Thyroid gland (tissue), 4 donors: ENCODE measurements around the gene DAP3.

Experiments
- CTCF ChIP-seq, 6 experiments: fragments of 200-600 bp in 3 of 6; fragments of 450-650 bp in 3 of 6; sonication (generic) in 3 of 6; IDR thresholded peaks; one replicate each; pipeline ENCODE4 v1.5.1; 2016 to 2019; ENCODE audit warnings: antibody characterized with exemption in 6 of 6, mild to moderate bottlenecking in 2 of 6, inconsistent platforms in 1 of 6, moderate library complexity in 1 of 6
- POLR2A ChIP-seq, 2 donors: fragments of 450-650 bp; IDR thresholded peaks; one replicate each; pipeline ENCODE4 v1.6.1; 2017; ENCODE audit warnings: antibody characterized with exemption in 2 of 2, mild to moderate bottlenecking in 2 of 2, moderate library complexity in 1 of 2

- TF ChIP-seq CTCF (IDR thresholded peaks at IDR 0.05) = no peak
- no peak for TF ChIP-seq POLR2A (IDR thresholded peaks at IDR 0.05)
Measured at GRCh38 chr1:155741908-155742307, 53.0 kb downstream of the DAP3 start.
